Measurements from ENCODE around the gene FRMD5. TPM values are rescaled to one million over a fixed set of nuclear protein-coding genes. Genes with fewer than 3 reads are reported as not detected.

FRMD5 gene
- polyA plus RNA-seq, 3 donors: not detected

DNA sequence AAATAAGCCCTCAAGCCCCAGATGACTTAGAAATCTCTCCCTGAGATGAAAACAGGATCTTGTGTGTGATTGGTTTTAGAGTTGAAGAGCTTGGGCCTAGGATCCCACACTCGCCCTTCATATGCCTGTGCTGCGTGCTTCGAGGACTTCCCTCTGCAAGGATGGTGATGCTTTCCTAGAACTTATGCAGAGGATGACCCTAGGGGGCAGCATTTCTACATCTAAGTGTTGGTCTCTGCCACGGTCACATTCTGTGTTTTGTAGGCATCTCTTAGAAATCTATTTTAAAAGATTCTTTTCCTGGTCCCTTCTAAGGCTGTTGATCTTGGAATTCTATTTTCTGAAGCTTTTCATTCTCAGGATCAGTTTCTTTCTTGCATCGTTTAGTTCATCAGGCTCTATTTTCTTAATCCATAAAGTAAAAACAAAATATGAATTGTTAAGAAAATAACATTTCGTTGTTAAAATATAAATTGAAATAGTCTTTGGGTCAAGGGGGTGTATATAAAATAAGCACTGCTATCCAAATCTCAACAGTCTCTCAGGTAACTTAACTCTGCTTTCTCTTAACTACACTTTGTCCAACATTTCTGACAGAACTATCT lies 322.6 kb downstream of the FRMD5 start:
- intact Hi-C loops (cut with micrococcal nuclease): no loop called here
- Mint-ChIP-seq H3K4me3 (no peak overlapping the region), H3K4me1 (peaks cover 8% of the 10 kb centered on the region), H3K27me3 (ENCODE audit: low read depth in 3 of 3) (no peaks in the 10 kb centered on the region), H3K9me3 (peaks cover 0 to 2% (median 0%) of the 10 kb centered on the region in 7 donors), H3K27ac (no peak overlapping the region), H3K36me3 (peaks cover 35 to 54% of the 10 kb centered on the region in 2 donors)
- DNase-seq: peak in 2 of 3 donors; percentile 5 to 7
- Histone ChIP-seq H2AFZ (ENCODE audit: insufficient read depth, low read depth, low read length, poor library complexity, severe bottlenecking) (no peak overlapping the region), H3K4me2 (replicated peaks; ENCODE audit: extremely low read depth, low read length, poor library complexity, severe bottlenecking) (no peak overlapping the region), H3K4me3 (replicated peaks in 1 of 3; ENCODE audit: low read depth in 2 of 3, low read length in 3 of 3) (no peak overlapping the region), H3K79me2 (ENCODE audit: insufficient read depth, low read length) (no peaks in the 10 kb centered on the region), H3K9me3 (replicated peaks in 1 of 2; ENCODE audit: control insufficient read depth in 1 of 2, insufficient read depth in 1 of 2, low read length in 2 of 2) (no peaks in the 10 kb centered on the region), H3K27ac (ENCODE audit: low read depth in 1 of 2, low read length in 2 of 2) (no peak overlapping the region), H3K4me1 (ENCODE audit: control insufficient read depth in 1 of 2, insufficient read depth in 2 of 2, low read length in 2 of 2) (no peaks in the 10 kb centered on the region), H3K9ac (ENCODE audit: insufficient read depth, low read length, poor library complexity, severe bottlenecking) (no peak overlapping the region), H3K36me3 (replicated peaks in 1 of 2; ENCODE audit: control insufficient read depth in 1 of 2, insufficient read depth in 2 of 2, low read length in 2 of 2) (peaks cover 0 to 53% of the 10 kb centered on the region in 2 donors), H4K20me1 (ENCODE audit: insufficient read depth, low read length) (no peaks in the 10 kb centered on the region), H3K27me3 (ENCODE audit: control insufficient read depth in 2 of 2, insufficient read depth in 2 of 2, low read length in 2 of 2) (no peaks in the 10 kb centered on the region)
- TF ChIP-seq, protein P1, sequence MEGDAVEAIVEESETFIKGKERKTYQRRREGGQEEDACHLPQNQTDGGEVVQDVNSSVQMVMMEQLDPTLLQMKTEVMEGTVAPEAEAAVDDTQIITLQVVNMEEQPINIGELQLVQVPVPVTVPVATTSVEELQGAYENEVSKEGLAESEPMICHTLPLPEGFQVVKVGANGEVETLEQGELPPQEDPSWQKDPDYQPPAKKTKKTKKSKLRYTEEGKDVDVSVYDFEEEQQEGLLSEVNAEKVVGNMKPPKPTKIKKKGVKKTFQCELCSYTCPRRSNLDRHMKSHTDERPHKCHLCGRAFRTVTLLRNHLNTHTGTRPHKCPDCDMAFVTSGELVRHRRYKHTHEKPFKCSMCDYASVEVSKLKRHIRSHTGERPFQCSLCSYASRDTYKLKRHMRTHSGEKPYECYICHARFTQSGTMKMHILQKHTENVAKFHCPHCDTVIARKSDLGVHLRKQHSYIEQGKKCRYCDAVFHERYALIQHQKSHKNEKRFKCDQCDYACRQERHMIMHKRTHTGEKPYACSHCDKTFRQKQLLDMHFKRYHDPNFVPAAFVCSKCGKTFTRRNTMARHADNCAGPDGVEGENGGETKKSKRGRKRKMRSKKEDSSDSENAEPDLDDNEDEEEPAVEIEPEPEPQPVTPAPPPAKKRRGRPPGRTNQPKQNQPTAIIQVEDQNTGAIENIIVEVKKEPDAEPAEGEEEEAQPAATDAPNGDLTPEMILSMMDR (IDR thresholded peaks at IDR 0.05): peak; percentile 32
- WGBS (ENCODE audit: insufficient coverage): no CpG with 5 or more reads among the region's 6 CpGs

DNA sequence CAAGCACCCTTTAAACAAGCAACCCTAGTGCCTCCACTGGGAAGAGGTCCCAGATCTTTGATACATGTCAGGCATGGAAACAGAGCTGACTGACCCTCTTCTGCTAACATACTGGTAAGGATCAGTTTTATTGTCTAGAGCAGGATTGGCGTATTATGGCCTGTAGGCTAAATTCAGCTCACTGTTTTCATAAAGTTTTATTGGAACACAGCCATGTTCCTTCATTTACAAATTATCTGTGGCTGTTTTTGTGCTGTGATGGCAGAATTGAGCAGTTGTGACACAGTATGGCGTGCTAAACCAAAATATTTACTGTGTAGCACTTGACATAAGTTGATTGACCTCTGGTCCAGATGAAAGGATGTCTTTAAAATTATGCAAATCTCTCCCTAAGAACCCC lies 323.2 kb downstream of the FRMD5 start:
- no peak overlapping the region for H3K27ac Mint-ChIP-seq
- H3K4me3 Mint-ChIP-seq: no peak overlapping the region
- H3K4me1 Mint-ChIP-seq: peaks cover 8% of the 10 kb centered on the region
- Histone ChIP-seq H3K4me1 (ENCODE audit: control insufficient read depth in 1 of 2, insufficient read depth in 2 of 2, low read length in 2 of 2) (no peaks in the 10 kb centered on the region), H3K27me3 (ENCODE audit: control insufficient read depth in 2 of 2, insufficient read depth in 2 of 2, low read length in 2 of 2) (no peaks in the 10 kb centered on the region), H3K36me3 (replicated peaks in 1 of 2; ENCODE audit: control insufficient read depth in 1 of 2, insufficient read depth in 2 of 2, low read length in 2 of 2) (peaks cover 0 to 50% of the 10 kb centered on the region in 2 donors), H3K4me3 (replicated peaks in 1 of 3; ENCODE audit: low read depth in 2 of 3, low read length in 3 of 3) (no peak overlapping the region), H3K9me3 (replicated peaks in 1 of 2; ENCODE audit: control insufficient read depth in 1 of 2, insufficient read depth in 1 of 2, low read length in 2 of 2) (no peaks in the 10 kb centered on the region), H3K27ac (ENCODE audit: low read depth in 1 of 2, low read length in 2 of 2) (no peak overlapping the region), H2AFZ (ENCODE audit: insufficient read depth, low read depth, low read length, poor library complexity, severe bottlenecking) (no peak overlapping the region), H3K79me2 (ENCODE audit: insufficient read depth, low read length) (no peaks in the 10 kb centered on the region), H3K4me2 (replicated peaks; ENCODE audit: extremely low read depth, low read length, poor library complexity, severe bottlenecking) (no peak overlapping the region), H4K20me1 (ENCODE audit: insufficient read depth, low read length) (no peaks in the 10 kb centered on the region), H3K9ac (ENCODE audit: insufficient read depth, low read length, poor library complexity, severe bottlenecking) (no peak overlapping the region)
- DNase-seq: no peak
- intact Hi-C loops (cut with micrococcal nuclease): no loop called here
- no CpG with 5 or more reads among the region's 2 CpGs for WGBS (ENCODE audit: insufficient coverage)
- TF ChIP-seq, protein P1 (IDR thresholded peaks at IDR 0.05): no peak
- H3K9me3 Mint-ChIP-seq: peaks cover 0 to 2% (median 0%) of the 10 kb centered on the region in 7 donors
- no peaks in the 10 kb centered on the region for H3K27me3 Mint-ChIP-seq (ENCODE audit: low read depth in 3 of 3)
- peaks cover 38 to 53% of the 10 kb centered on the region in 2 donors for H3K36me3 Mint-ChIP-seq
